Posterior cingulate gyrus (tissue), 11 donors: ENCODE data around the gene CHDH.

Source experiments
- DNase-seq, 10 donors: peaks; one replicate each; pipeline versions ENCODE4 v3.0.0 to v3.0.0-alpha.2; 2020 to 2021; ENCODE audit warnings: mixed read lengths in 3 of 10
- intact Hi-C: fragments of 100-400 bp; cut with DNase I; formaldehyde crosslinking; loops from one replicate; pipeline ENCODE4 v1.15.1; 2023

CHDH gene

GRCh38 chr3:53772562-53772961 is 73.7 kb downstream of the CHDH start:
- intact Hi-C loops, result no loop called here
- no peak for DNase-seq

GRCh38 chr3:53768478-53769459 is 77.5 kb downstream of the CHDH start:
- intact Hi-C loops, result no loop called here

GRCh38 chr3:53766706-53767105 is 79.5 kb downstream of the CHDH start:
- no peak for DNase-seq
- intact Hi-C loops, result no loop called here

More at GRCh38 chr3:53768478-53769459, 77.5 kb downstream of the CHDH start:
- no peak for DNase-seq

- intact Hi-C loops, result no loop called here
- no peak for DNase-seq
These were observed 80.5 kb downstream of the CHDH start for GRCh38 chr3:53765753-53766152.

- no peak for DNase-seq
- intact Hi-C loops, result no loop called here
These were observed 82.0 kb downstream of the CHDH start for GRCh38 chr3:53764026-53764775.

- intact Hi-C loops, result no loop called here
- DNase-seq, result no peak
These were observed 82.9 kb downstream of the CHDH start for GRCh38 chr3:53763353-53763752.
